Measurements from ENCODE around the gene SLC7A6. TPM values are rescaled to one million over a fixed set of nuclear protein-coding genes. Genes with fewer than 3 reads are reported as not detected.

SLC7A6 gene
- total and polyA plus RNA-seq, 2 experiments from 2014 or later = 17.3 to 20.9 TPM

DNA sequence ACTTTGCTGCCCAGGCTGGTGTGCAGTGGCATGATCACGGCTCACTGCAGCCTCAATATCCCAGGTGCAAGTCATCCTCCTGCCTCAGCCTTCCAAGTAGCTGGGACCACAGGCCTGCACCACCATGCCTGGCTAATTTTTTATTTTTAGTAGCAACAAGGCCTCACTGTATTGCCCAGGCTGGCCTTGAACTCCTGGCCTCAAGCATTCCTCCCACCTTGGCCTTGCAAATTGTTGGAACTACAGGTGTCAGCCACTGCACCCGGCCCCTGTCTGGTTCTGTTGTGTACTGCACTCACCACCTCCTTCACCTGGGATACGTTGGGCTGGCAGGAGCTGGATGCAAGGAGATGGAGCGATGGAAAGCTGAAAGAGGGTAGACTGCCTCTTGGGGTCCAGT lies 10.6 kb upstream of the SLC7A6 start:
- no peak for TF ChIP-seq EZH2 (IDR thresholded peaks at IDR 0.05; ENCODE audit: insufficient read depth, poor library complexity, severe bottlenecking)
- no peak for TF ChIP-seq EZH2phosphoT487 (IDR thresholded peaks at IDR 0.05; ENCODE audit: insufficient read depth, low read depth)
- Histone ChIP-seq H4K20me1 (ENCODE audit: insufficient read depth) (no peaks in the 10 kb centered on the region), H2AFZ (no peak overlapping the region), H3K36me3 (ENCODE audit: low read depth) (peaks cover 4% of the 10 kb centered on the region; the same call in 1 of the 2 replicates), H3K4me3 (no peak overlapping the region), H3K27me3 (replicated peaks; ENCODE audit: insufficient read depth) (no peaks in the 10 kb centered on the region), H3K4me2 (ENCODE audit: unreplicated experiment) (no peak overlapping the region), H3K9me3 (ENCODE audit: low read depth) (no peaks in the 10 kb centered on the region), H3K9me2 (ENCODE audit: insufficient read depth) (no peaks in the 10 kb centered on the region), H3K27ac (no peak overlapping the region), H3K79me2 (ENCODE audit: insufficient read depth) (0 out of 2 replicates have a peak, but pooled peaks cover 1% of the 10 kb centered on the region), H3K4me1 (ENCODE audit: insufficient read depth) (peaks cover 13% of the 10 kb centered on the region), H3F3A (ENCODE audit: insufficient read depth) (peaks cover 13% of the 10 kb centered on the region), H3K9ac (no peak overlapping the region)
- in situ Hi-C loops (cut with MboI) = no loop called here
- WGBS, 2 experiments (ENCODE audit: low coverage in 1 of 2, low lambda C conversion rate in 2 of 2, missing lambda C conversion rate in 2 of 2) = 94 to 97% methylated on average over 4 of the region's 4 CpGs
- DNase-seq = no peak

DNA sequence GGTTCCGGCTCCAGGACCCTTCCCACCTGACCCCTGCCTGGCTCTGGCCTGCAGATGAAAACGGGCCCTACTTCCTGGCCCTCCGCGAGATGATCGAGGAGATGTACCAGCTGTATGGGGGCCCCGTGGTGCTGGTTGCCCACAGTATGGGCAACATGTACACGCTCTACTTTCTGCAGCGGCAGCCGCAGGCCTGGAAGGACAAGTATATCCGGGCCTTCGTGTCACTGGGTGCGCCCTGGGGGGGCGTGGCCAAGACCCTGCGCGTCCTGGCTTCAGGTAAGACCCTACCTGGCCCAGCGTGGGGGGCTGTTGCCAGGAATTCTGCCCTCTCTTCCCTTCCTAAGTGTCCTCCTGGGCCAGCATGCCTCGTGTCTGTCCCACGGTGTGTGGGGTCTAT lies 8.6 kb upstream of the SLC7A6 start:
- WGBS, 2 experiments (ENCODE audit: low coverage in 1 of 2, low lambda C conversion rate in 2 of 2, missing lambda C conversion rate in 2 of 2) = 96 to 98% methylated on average over 18 of the region's 18 CpGs
- no peak overlapping the region for H3K9ac ChIP-seq
- no peak for DNase-seq
- TF ChIP-seq EZH2 (IDR thresholded peaks at IDR 0.05; ENCODE audit: insufficient read depth, poor library complexity, severe bottlenecking) (no peak), EZH2phosphoT487 (IDR thresholded peaks at IDR 0.05; ENCODE audit: insufficient read depth, low read depth) (no peak)
- in situ Hi-C loops (cut with MboI) = no loop called here
- no peaks in the 10 kb centered on the region for H3K9me2 ChIP-seq (ENCODE audit: insufficient read depth)
- H3F3A ChIP-seq (ENCODE audit: insufficient read depth) = peaks cover 15% of the 10 kb centered on the region
- no peaks in the 10 kb centered on the region for H4K20me1 ChIP-seq (ENCODE audit: insufficient read depth)
- H3K4me3 ChIP-seq = no peak overlapping the region
- H3K36me3 ChIP-seq (ENCODE audit: low read depth) = peaks cover 4% of the 10 kb centered on the region; the same call in 1 of the 2 replicates
- H3K4me1 ChIP-seq (ENCODE audit: insufficient read depth) = peaks cover 13% of the 10 kb centered on the region
- no peak overlapping the region for H3K27ac ChIP-seq
- H3K9me3 ChIP-seq (ENCODE audit: low read depth) = no peaks in the 10 kb centered on the region
- H3K4me2 ChIP-seq (ENCODE audit: unreplicated experiment) = no peak overlapping the region
- H2AFZ ChIP-seq = no peak overlapping the region
- H3K27me3 ChIP-seq (replicated peaks; ENCODE audit: insufficient read depth) = no peaks in the 10 kb centered on the region
- no peaks in the 10 kb centered on the region for H3K79me2 ChIP-seq (ENCODE audit: insufficient read depth)

DNA sequence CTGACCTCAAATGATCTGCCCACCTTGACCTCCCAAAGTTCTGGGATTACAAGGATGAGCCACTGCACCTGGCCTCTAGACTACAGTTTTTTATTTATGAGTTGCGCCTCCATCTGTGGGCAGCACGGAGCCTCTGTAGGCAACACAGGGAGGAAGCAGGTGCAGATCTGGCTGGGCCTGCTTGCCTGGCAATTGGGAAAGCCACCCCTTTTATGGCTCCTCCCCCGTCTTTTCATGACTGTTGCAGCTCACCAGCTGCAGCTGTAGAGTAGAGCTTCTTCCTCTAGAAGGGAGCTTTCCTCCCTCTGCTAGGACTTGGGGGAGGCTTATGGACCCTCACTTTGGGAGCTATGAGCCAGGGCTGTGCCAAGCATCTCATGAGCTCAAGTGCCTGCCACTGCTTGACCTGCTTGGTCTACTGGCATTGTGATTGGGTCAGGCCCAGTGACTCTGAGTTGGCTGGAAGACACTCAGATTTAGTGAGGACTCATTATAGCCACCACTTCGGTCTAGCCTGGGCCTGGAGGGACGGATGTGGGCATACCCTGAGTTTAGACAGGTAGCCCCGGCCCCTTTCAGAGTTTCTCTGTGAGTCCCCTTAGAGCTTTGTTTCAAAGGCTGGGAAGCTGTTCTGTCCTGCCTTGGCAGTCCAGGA lies 6.9 kb upstream of the SLC7A6 start:
- TF ChIP-seq EZH2 (IDR thresholded peaks at IDR 0.05; ENCODE audit: insufficient read depth, poor library complexity, severe bottlenecking) (no peak), EZH2phosphoT487 (IDR thresholded peaks at IDR 0.05; ENCODE audit: insufficient read depth, low read depth) (no peak)
- Histone ChIP-seq H3K27ac (peak overlapping the region; percentile 75), H4K20me1 (ENCODE audit: insufficient read depth) (no peaks in the 10 kb centered on the region), H3K9ac (peak overlapping the region; percentile 58), H3F3A (ENCODE audit: insufficient read depth) (peaks cover 15% of the 10 kb centered on the region), H3K4me3 (no peak overlapping the region), H3K79me2 (ENCODE audit: insufficient read depth) (no peaks in the 10 kb centered on the region), H3K9me3 (ENCODE audit: low read depth) (no peaks in the 10 kb centered on the region), H3K4me2 (ENCODE audit: unreplicated experiment) (peak overlapping the region; percentile 32), H3K9me2 (ENCODE audit: insufficient read depth) (no peaks in the 10 kb centered on the region), H3K4me1 (ENCODE audit: insufficient read depth) (peaks cover 13% of the 10 kb centered on the region), H3K27me3 (replicated peaks; ENCODE audit: insufficient read depth) (no peaks in the 10 kb centered on the region), H3K36me3 (ENCODE audit: low read depth) (peaks cover 4% of the 10 kb centered on the region; the same call in 1 of the 2 replicates), H2AFZ (no peak overlapping the region)
- 92 to 96% methylated on average over 6 of the region's 6 CpGs for WGBS, 2 experiments (ENCODE audit: low coverage in 1 of 2, low lambda C conversion rate in 2 of 2, missing lambda C conversion rate in 2 of 2)
- peak; percentile 29 for DNase-seq
- in situ Hi-C loops (cut with MboI) = no loop called here

DNA sequence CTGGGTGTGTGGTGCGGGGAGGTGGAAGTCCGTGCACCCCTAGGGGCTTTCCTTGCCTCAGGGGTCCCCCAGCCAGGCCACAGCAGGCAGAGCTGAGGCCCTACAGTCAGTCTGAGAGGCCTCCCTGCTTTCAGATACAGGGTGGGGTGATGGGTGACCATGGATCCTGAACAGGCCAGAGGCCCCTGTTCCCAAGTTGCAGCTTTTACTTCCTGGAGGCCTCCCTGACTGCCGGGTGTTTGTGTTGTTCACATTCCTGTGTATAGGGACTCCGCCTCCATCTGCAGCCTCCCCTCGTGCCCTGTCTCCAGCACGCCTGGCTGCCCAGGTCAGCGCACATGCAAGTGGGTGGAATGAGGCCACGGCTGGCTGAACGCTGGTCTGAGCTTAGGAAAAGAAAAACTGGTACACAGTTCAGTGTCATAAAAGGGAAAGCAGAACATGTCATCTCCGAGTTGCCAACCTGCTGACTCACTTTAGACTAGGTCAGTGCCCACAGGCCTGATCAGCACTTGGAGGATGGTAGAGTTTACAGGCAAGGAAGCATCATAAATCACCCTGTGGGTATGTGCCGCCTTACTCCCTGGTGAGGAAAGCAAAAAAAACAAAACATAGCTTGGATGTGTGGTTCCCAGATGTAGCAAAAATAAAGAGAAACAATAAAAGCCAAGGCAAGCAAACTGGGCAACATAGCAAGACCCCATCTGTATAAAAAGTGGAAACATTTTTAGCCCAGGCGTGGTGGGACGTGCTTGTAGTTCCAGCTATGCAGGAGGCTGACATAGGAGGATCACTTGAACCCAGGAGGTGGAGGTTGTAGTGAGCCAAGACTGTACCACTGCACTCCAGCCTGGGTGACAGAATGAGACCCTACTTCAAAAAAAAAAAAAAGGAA lies 6.2 kb upstream of the SLC7A6 start:
- peak overlapping the region; percentile 32 for H3K4me2 ChIP-seq (ENCODE audit: unreplicated experiment)

More for the DNA sequence above, 6.2 kb upstream of the SLC7A6 start:
- peak overlapping the region; percentile 59; the same call in 1 of the 2 replicates for H2AFZ ChIP-seq
- no peak overlapping the region for H3K4me3 ChIP-seq
- peak overlapping the region; percentile 58 for H3K9ac ChIP-seq
- H4K20me1 ChIP-seq (ENCODE audit: insufficient read depth) = no peaks in the 10 kb centered on the region
- H3K27ac ChIP-seq = peak overlapping the region; percentile 75
- no peaks in the 10 kb centered on the region for H3K27me3 ChIP-seq (replicated peaks; ENCODE audit: insufficient read depth)
- no peaks in the 10 kb centered on the region for H3K9me2 ChIP-seq (ENCODE audit: insufficient read depth)
- in situ Hi-C loops (cut with MboI) = no loop called here
- TF ChIP-seq EZH2phosphoT487 (IDR thresholded peaks at IDR 0.05; ENCODE audit: insufficient read depth, low read depth) = no peak
- TF ChIP-seq EZH2 (IDR thresholded peaks at IDR 0.05; ENCODE audit: insufficient read depth, poor library complexity, severe bottlenecking) = no peak
- no peaks in the 10 kb centered on the region for H3K9me3 ChIP-seq (ENCODE audit: low read depth)
- WGBS, 2 experiments (ENCODE audit: low coverage in 1 of 2, low lambda C conversion rate in 2 of 2, missing lambda C conversion rate in 2 of 2) = 49 to 52% methylated on average over 13 of the region's 13 CpGs
- peaks cover 13% of the 10 kb centered on the region for H3K4me1 ChIP-seq (ENCODE audit: insufficient read depth)
- peaks cover 2% of the 10 kb centered on the region; the same call in 1 of the 2 replicates for H3K79me2 ChIP-seq (ENCODE audit: insufficient read depth)
- H3K36me3 ChIP-seq (ENCODE audit: low read depth) = peaks cover 4% of the 10 kb centered on the region; the same call in 1 of the 2 replicates
- peak; percentile 82 for DNase-seq
- peaks cover 16% of the 10 kb centered on the region for H3F3A ChIP-seq (ENCODE audit: insufficient read depth)
